Renal cortical epithelial cell (primary cell): ENCODE measurements around the gene KRTAP12-4. TPM values are rescaled to one million over a fixed set of nuclear protein-coding genes. Genes with fewer than 3 reads are reported as not detected.
"Not testable (repeated sequence)": the region's sequence is repeated elsewhere in the genome, so short reads cannot be mapped to it uniquely, and the experiment has no call there.

ENCODE experiments used
- DNase-seq: peaks from one replicate; pipeline ENCODE4 v3.0.0-alpha.2; 2011; ENCODE audit warnings: low read depth
- total RNA-seq: library from RNA; depleted of rRNA; stranded (reverse); fragments of >200 nt; gene quantifications from 2 replicates; pipeline ENCODE4 v1.2.3, GENCODE V29; 2014

The KRTAP12-4 gene
- total RNA-seq, 1 donor from 2014 or later: not detected

- DNase-seq: no peak
Measured at GRCh38 chr21:44656868-44657267, 2.4 kb upstream of the KRTAP12-4 start.

DNA sequence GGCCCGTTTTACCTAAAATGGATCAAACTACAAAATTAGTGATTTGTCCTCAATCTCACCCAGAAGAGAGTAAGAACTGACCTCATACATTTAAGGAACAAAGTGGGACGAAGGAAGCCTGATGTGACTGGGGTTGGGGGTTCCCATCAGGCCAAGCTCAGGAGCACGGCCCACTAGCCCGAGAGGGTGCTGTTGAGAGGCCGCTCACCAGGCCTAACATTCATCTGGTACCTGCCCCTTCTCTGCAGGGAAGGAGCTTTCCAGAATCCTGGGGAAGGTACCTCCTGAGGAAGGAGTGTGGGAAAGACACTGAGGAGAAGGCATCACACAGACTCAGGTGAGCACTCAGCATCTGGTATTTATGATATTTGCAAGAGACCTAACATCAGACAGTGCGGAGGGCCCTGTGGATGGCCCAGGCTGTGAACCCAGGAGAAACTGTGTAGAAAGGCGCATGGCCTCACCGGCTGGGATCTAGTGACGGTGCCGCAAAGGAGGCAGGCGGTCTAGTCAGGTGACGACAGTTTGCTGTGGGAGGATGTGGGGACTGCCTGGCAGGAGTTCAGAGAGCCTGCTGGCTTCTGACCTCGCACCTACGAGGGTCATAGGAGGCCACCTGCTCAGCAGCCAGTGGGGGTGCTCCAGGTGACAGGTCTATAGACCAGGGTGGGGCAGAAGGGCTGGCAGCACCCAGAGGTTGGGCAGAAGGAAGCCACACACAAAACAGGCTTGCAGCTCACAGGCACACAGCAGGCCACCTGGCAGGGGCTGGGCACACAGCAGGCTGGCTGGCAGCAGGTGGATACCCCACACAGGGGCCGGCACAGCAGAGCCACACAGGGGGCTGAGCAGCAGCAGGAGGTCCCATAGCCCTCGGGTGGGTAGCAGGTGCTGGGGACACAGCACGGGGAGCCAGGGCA lies 543 bp downstream of the KRTAP12-4 start:
- DNase-seq: no peak

DNA sequence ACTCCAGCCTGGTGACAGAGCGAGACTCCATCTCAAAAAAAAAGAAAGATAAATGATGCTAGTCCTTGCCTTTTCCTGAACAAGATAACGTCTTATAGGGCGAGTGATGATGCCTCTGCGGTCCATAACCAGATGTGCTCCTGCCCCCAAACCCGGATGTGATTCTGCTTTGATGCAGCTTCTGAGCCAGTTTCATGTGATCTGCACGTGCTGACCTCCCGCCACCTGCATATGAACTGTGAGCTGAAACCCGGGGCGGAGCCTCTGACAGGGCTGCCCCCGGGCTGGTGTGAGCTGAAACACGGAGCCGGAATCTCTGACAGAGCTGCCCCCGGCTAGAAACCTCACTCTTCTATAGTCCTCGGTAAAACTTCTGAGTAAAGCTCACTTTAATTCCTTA lies 1.3 kb downstream of the KRTAP12-4 start:
- no peak for DNase-seq

- no peak for DNase-seq
Measured at GRCh38 chr21:44650973-44651675, 3.3 kb downstream of the KRTAP12-4 start.

DNA sequence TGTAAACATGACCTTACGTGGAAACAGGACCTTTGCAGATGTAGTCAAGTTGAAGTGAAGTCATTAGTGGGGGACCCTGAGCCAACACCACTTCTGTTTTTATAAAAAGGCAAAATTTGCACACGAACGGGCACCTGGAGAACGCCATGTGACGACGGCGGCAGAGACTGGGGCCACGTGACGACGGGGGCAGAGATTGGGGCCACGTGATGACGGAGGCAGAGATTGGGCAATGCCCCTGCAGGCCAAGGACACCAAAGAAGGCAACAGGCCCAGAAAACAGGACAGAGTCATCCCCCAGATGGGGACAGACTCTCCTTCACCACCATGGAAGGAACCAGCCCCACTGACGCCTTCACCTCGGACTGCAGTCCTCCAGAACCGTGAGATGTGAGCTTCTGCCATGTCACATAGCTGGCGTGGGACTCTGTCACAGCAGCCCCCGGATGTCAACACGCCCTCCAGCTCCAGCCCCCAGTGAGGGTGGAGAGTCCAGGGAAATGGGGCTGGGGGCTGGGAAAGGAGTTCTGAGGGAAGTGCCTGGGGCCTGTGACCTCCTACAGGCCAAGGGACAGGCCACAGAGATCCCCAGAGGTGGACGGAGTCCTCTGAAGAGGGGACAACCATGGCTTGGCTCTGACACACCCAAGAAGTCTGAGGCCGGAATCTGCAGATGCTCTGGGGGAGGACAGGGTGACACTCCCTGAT lies 4.0 kb downstream of the KRTAP12-4 start:
- no peak for DNase-seq

DNA sequence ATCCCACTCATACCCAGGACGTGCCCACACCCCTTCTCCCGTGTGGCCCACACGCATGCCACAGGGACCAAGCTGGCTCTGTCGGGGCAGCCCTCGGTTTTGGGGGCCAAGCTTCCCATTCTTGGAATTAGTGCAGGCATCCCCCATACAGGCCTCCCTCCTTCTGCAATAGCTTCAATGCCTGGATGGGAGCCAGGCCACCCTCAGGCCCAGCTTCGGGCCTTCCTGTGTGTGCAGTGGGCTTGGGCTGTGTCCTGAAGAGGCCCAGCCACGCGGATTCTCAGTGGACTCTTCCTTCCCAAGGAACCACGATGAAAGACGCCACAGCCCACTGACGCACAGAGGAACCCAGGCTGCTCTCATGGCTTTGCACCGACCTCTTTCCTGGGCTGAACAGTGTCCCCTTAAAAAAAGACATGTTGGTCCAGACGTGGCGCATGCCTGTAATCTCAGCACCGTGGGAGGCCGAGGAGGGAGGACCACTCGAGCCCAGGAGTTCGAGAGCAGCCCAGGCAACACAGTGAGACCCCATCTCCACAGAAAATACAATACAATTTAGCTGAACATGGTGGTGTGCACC lies 4.8 kb downstream of the KRTAP12-4 start:
- no peak for DNase-seq

DNA sequence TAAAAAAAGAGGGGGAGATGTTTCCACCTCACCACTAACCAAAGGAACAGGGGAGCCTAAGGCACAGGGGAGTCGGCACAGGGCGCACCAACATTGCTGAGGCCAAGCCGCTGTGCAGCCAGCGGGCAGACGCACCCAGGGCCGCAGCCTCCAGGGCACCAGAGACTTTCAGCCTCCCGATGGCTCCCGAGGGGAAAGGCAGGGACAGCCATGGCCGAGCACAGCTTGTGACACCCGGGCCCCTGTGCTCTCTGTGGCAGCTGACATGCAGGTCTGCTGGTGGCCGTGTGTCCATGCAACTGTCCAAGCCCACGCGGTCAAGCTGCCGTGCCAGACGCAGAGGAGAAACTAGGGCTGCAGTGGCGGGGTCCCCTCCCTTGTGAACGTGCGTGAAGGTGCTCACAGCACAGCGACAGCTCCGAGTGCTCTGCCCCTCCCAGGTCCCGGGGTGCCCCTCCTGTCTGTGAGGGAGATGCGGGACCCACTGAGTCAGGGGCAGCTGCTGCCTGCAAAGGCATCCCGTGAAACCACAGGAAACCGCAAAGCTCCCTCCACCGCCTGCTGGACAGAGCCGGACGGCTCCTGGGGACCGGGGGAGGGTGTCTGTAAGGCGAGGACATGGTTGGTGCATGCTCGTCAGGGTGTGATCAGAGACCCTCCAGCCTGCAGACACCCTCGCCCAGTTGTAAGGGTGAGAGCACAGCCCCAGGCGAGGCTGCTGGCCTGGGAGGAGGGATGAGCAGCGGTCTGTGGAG lies 5.7 kb downstream of the KRTAP12-4 start:
- DNase-seq: no peak

DNA sequence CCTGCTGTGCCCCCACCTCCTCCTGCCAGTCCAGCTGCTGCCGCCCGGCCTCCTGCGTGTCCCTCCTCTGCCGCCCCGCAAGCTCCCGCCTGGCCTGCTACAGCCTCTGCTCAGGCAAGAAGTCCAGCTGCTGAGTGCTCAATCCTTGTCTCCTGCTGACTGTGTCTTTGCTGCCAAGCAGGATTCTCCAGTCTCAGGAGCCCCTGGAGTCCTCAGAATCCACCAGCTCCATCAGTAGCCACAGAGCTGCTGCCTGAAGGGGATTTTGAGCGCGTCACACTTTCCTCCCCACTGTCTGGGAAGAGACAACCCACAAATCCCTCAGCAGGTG lies 7.3 kb downstream of the KRTAP12-4 start:
- DNase-seq: no peak

DNA sequence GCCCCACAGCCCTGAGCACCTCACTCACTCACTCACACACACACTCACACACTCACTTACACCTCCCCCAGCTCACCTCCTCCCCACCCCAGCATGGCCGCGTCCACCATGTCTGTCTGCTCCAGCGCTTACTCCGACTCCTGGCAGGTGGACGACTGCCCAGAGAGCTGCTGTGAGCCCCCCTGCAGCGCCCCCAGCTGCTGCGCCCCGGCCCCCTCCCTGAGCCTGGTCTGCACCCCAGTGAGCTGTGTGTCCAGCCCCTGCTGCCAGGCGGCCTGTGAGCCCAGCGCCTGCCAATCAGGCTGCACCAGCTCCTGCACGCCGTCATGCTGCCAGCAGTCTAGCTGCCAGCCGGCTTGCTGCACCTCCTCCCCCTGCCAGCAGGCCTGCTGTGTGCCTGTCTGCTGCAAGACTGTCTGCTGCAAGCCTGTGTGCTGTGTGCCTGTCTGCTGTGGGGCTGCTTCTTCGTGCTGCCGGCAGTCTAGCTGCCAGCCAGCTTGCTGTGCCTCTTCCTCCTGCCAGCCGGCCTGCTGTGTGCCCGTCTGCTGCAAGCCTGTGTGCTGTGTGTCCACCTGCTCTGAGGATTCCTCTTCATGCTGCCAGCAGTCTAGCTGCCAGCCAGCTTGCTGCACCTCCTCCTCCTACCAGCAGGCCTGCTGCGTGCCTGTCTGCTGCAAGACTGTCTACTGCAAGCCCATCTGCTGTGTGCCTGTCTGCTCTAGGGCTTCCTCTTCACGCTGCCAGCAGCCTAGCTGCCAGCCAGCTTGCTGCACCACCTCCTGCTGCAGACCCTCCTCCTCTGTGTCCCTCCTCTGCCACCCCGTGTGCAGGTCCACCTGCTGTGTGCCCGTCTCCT lies 7.9 kb downstream of the KRTAP12-4 start, which contains the start of gene KRTAP10-11:
KRTAP10-11 (plus strand) TSS at position 49 of the 856 bp plus-strand sequence; CDS start at position 94, 45 bp downstream.
- not testable (repeated sequence) for DNase-seq

DNA sequence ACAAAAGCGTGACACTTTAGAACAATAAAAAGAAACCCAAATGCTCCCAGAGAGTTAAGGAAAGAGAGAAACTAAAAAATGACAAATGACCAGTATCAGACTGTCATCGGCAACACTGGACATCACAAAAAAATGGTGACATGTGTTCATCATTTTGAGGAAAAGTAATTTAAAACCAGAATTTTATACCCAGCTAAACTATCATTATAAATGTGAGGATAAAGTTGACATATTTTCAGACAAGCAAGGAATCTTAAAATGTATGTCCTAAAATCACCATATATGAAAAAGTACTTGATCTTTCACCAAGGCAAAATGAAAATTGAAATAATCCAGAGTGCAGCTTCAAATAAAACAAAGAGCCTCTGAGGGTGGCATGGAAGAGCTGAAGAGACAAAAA lies 9.6 kb downstream of the KRTAP12-4 start:
- no peak for DNase-seq

DNA sequence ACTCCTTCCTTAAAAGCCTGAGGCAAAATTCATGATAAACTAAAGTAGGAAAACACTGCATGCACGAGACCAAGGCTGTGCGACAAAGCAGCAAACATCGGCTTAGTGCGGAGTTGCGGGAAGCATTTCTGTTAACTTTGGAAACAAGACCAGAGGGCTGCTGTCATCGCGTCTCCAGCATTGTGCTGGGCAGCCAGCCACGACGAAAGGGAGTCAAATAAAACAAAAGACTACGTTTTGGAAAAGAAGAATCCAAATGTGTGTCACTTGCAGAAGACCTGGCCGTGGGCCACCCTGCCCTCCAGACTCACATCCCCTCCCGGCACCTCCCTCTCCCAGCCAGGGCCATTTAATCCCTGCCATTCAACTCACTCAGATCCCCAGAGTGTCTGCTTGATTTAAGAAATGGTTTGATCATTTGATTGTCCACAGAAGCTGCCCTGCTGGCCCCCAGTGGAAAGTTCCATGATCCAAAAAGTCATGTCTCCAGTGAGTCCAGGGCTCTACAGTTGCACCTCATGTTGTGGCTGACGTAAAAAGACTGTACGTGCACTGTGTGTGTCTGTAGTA lies 10.6 kb downstream of the KRTAP12-4 start:
- no peak for DNase-seq

- DNase-seq: no peak
Measured at GRCh38 chr21:44640761-44641160, 13.7 kb downstream of the KRTAP12-4 start.

GRCh38 chr21:44639331-44639655 lies 15.2 kb downstream of the KRTAP12-4 start:
- no peak for DNase-seq

DNA sequence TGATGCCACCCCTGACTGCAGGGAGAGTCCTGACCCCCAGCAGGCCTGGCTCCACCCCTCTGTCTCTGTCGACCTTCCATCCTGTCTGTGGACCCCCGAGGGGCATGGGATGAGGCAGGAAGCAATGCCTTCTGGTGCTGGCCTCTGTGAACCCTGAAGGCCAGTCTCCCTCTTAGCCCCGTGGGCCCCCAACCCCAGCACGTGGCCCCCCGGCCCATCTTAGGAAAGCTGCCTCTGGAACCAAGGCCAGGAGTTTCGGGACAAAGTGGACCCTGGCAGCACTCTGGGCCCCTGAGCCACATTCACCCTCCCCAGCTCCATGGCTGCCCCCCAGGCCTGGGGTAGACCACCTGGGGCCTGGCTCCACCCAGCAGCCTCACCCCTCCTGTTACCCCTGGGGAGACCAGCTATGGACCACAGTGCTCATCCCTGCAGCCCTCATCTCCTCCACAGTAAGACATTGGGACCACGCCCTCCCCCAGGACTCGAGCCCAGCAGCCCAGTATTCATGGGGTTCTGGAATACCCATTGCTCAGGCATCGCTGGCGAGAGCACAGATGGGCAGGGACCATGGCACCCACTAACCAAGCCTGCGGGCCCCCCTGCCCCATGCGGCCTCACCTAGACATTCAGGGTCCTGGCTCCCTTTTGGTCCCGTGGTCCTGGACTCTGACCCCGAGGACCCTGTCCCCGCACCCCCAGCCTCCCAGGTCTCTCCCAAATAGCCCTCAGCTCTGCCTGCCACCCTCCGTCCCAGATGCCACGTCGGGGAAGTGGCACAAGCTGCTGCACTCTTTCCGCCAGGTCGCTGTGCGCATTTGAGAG lies 15.7 kb downstream of the KRTAP12-4 start:
- not testable (repeated sequence) for DNase-seq

DNA sequence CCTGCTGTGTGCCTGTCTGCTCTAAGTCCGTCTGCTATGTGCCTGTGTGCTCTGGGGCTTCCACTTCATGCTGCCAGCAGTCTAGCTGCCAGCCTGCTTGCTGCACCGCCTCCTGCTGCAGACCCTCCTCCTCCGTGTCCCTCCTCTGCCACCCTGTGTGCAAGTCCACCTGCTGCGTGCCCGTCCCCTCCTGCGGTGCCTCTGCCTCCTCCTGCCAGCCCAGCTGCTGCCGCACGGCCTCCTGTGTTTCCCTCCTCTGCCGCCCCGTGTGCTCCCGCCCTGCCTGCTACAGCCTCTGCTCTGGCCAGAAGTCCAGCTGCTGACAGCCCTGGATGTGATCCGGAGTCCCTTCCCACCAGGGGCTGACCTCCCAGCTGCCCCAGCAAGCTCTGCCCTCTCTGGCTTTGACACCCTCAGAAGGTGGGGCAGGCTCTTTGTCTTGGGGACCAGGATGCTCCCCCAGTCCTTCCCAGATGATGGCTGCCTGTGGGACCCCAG lies 16.6 kb downstream of the KRTAP12-4 start:
- not testable (repeated sequence) for DNase-seq

GRCh38 chr21:44637018-44637850 lies 17.2 kb downstream of the KRTAP12-4 start, which contains the start of gene KRTAP10-10:
KRTAP10-10 (plus strand) TSS chr21:44637356; CDS start chr21:44637418, 62 bp downstream.
- DNase-seq: no peak

DNA sequence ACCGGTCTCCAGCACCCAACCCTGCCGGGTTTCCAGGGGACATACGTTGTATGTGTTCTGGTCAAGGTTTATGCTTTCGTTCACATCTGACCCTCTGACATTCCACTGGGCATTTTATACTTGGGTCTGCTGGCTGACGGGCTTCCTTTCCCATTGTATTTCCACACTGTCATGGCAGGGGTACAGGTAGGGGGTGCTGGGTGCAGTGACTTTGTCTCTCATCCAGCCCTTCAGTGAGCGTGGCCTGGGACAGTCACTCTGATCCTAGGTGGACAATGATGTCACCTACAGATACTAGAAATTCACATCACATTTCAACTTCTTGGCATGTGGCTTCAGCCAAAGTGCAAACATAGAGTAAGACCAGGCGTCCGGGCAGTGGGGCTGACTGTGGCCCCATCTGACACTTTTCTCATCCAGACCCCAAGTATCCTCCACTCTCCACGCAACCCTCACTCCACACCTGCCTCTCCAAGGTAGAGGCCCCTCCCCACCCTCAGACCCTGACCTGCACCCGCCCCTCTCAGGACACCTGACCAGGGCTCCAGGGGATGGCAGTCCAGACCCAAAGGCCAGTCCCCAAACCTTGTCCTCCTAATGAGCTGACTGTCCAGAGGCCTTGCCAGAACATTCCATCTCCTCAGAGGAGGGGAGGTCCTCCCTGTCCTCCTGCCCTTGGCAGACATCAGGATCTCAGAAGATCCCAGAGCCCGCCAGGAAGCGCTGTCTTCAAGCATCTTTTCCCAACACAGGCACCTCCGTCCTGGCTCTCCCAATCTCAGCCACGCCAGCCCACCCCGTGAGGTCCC lies 18.0 kb downstream of the KRTAP12-4 start:
- DNase-seq: no peak
